GM19455 (cell line): ENCODE results near the gene ACSS1.

Experiments used
- ATAC-seq: cut with Tn5 transposase; IDR thresholded peaks from one replicate; pipeline ENCODE4 v1.9.1; 2021; ENCODE audit not compliant: unreplicated experiment

The ACSS1 gene

GRCh38 chr20:25048519-25048952, 9.4 kb downstream of the ACSS1 start:
- ATAC-seq, result no peak

DNA sequence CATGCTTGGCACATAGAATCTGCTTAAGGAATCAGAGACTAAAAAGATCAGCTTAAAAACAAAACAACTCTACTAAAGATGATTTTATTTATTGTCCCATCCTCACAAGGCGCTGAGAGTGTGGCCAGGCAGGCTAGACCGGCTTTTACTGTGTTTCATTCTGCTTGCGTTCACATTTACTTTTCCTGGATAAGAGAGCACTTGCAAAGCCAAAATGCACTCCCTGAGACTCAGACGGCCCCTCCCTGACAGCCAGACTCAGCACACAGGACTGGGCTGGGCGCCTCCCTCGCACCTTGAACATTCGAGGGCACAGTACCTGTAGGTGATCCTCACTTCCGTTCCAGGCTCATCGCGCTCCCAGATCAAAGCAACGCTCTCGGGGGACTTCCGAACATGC, 10.2 kb downstream of the ACSS1 start:
- ATAC-seq, result no peak

- no peak for ATAC-seq
These were observed 10.9 kb downstream of the ACSS1 start for GRCh38 chr20:25046736-25047666.

DNA sequence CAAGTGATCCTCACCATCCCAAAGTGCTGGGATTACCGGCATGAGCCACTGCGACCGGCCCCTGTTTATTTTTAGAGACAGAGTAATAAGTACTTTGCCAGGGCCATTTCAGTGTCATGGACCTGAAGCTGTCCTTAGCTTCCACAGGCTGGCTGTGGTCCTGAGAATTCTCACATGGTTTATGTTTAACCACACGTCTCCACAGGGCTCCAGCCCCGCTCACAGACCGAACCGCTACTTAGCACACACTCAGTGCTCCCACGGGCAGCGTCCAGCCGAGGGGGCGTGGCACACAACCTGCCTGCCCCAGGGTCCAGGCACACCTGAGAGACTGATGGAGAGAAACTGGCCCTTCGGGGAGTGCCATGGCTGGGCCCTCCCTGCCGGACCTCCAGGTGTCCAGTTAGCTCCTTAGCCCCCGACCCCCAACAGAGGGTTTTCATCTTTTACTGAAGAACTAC, 11.7 kb downstream of the ACSS1 start:
- no peak for ATAC-seq

- ATAC-seq, result no peak
These were observed 12.6 kb downstream of the ACSS1 start for GRCh38 chr20:25045343-25045712.

- no peak for ATAC-seq
These were observed 13.1 kb downstream of the ACSS1 start for GRCh38 chr20:25044660-25045342.

DNA sequence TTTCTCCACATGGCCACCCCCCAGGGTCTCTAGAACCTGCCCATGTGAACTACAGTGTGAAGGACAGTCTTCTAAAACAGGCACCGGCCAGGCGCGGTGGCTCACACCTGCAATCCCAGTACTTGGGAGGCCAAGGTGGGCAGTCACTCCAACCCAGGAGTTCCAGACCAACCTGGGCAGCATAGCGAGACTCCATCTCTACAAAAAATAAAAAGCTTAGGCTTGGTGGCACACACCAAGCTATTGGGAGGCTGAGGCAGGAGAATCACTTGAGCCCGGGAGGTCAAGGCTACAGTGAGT, 13.7 kb downstream of the ACSS1 start:
- no peak for ATAC-seq

DNA sequence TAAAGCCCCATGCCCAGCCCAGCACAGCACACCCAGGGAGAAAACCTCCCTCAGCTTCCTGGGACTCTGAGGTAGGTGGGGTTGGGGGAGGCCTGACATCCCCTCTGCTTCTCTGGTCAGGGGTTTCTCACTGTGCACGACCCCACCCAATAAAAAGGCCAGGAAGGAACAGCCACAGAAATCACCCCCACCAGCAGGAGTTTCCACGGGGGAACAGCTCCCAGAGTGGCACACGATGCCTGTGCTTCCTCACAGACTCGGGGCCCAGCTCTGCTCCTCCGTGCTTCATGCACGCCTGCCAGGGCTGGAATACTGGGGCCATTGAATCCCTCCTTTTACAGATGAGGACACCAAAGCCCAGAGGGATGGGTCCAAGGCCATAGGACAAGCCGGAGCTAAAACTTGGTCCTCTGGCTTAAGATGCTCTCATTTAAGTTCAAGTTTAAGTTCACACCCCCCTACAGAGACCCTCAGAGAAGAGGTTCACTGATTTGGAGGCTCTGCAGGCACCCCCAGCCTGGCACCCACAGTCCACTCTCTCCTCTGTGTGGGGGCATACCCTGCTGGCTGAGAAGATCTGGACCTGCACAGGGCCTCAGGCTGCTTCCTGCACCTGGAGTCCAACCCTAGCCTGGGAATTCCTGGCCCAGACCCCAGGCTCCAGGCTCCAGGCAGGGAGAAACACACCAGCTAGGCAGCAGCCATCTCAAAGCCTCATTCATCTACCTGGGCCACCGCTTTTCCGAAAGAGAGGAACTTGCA, 14.3 kb downstream of the ACSS1 start:
- no peak for ATAC-seq

GRCh38 chr20:25042531-25043498, 15.1 kb downstream of the ACSS1 start:
- ATAC-seq, result peak; percentile 97

DNA sequence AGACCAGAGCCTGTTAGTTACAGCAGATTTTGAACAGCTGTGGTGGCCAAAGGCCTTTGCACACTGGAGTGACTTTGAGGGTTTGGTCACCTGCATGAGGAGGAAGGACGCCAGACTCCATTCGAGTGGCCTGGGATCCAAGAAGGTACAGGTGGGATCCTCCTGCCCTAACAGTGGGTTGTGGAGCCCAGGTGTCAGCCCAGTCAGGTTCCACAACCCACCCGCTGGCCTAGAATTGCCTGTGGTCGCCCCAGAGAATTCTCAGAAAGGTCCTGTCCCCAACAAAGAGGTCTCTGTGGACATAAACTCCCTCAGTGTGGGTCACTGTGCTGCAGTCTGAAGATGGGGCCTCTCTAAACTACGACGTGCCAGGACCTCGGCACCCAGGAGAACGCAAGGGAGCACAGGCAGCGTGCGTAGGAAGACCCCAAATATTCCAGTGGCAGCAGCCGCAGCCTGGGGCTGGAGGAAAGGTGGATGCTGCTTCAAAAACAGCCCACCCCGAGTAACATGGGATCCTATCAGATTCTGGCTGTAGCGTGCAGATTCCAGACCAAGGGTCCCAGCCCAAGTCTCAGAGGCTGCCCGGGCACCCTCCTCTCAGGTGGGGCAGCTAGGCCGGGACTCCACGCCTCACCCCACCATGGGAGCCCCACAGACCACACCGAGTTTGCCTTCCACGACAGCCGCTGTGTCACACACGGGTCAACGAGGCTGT, 16.0 kb downstream of the ACSS1 start:
- ATAC-seq, result no peak

DNA sequence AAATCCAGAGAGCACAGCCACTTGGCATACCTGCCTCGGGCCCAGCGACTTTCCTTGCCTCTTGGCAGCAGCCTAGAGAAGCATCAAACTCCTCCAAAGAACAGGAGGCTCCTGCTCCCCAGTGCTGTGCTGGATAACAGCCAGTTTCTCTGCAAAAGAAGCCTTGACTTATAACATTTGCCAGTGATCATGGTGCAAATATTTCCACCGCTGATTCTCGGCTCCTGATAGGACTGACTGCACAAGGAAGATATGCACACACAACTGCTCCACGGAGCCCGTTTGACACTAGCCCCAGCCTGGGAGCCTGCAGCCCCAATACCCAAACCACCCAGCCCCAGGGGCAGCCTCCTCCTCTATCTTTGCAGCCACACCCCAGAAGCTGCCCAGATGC, 17.5 kb downstream of the ACSS1 start:
- no peak for ATAC-seq

DNA sequence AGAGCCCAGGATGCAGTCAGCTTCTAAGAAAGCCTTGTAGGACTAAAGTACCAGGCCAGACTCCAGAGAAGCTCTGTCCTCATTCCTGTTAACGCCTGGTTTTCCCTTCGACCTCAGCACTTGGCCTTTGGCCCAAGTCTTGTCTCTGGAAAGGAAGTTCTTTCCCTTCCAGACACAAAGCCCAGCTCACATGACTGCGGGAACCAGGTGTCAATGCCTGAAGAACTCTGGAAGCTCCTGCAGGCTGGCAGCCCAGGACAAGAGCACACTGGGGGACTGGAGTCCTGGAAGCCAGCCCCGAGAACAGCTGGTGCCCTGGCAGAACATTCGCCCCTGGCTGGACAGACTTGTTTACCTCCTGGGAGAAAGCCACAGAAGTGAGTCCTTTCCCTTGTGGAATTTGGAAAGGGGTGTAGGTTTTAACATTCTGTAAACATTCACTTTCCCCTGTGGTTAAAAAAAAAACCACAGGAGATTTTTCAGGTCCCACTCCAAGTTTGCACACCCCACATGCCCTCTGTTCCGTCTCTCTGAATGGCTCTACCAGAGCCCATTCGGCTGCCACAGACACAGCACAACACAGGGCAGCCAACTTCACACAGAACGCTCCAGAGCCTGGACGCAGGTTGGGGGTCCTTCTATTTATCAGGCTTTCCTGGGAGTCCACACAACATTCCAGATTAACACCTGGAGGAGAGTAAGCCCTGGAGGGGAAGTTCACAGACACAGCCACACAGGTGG, 18.1 kb downstream of the ACSS1 start:
- ATAC-seq, result no peak

GRCh38 chr20:25038591-25039015, 19.3 kb downstream of the ACSS1 start:
- no peak for ATAC-seq

DNA sequence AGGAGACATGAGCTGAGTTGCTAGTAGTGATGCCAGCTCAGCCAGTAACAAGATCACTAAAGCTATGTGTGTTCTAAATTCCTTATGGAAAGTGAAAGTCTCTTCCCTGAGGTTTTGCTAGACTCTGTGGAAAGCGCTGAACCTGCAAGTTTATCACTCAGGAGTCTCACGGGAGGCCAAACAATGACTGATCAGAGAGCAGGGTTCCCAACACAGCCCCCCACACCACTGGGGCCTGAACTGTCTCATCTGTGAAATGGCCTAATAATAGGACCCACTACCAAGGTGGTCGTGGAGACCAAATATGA, 19.9 kb downstream of the ACSS1 start:
- ATAC-seq, result no peak

- no peak for ATAC-seq
These were observed 20.4 kb downstream of the ACSS1 start for GRCh38 chr20:25037288-25038102.

DNA sequence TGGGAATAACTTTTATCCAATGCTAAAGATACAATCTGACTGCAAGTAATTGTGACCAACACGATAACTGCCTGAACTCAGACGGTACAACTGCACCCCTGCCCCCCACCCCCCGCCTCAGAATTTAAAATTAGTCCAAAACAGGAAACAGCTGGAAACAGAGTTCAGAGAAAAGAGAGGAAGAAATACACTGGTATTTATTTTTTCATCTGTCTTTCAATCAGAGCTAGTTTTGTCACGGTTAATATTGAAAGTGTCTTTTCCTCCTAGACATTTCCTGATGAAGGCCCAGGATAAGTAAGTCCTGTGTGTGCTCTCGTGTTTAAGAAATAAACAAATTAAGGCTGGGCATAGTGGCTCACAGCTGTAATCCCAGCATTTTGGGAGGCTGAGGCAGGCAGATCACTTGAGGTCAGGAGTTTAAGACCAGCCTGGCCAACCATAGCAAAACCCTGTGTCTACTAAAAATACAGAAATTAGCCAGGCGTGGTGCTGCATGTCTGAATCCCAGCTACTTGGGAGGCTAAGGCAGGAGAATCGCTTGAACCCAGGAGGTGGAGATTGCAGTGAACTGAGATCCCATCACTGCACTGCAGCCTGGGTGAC, 21.5 kb downstream of the ACSS1 start:
- ATAC-seq, result no peak

GRCh38 chr20:25035921-25036320, 22.0 kb downstream of the ACSS1 start:
- ATAC-seq, result no peak

- ATAC-seq, result no peak
These were observed 24.0 kb downstream of the ACSS1 start for GRCh38 chr20:25033924-25034300.
